Endothelial cell of umbilical vein (primary cell): Measurements from ENCODE around the gene KRTAP17-1. TPM values are rescaled to one million over a fixed set of nuclear protein-coding genes. Genes with fewer than 3 reads are reported as not detected.

Experiments
- BruUV-seq: library from RNA; stranded (reverse); fragments of 400-500 nt; replicated peaks from 2 replicates; lab custom pipeline; 2021; lab: Mats Ljungman, UMichigan
- CTCF ChIA-PET: fragments of 300-600, 350-600 bp; sonication (Branson Sonifier 250); formaldehyde crosslinking; loops from one replicate; lab custom pipeline; 2021; ENCODE audit warnings: antibody characterized with exemption, inconsistent platforms; lab: Charles Lee
- POLR2A ChIA-PET: fragments of 300-600, 350-600 bp; sonication (Branson Sonifier 250); formaldehyde crosslinking; loops from one replicate; lab custom pipeline; 2021; ENCODE audit warnings: antibody characterized with exemption, inconsistent platforms; lab: Charles Lee
- DNase-seq: peaks from one replicate; pipeline ENCODE4 v3.0.0-alpha.2; 2011; ENCODE audit warnings: low read depth, low spot score
- FAIRE-seq: peaks from 2 replicates; lab custom pipeline; 2011; peaks lifted over from hg19 to GRCh38; lab: Jason Lieb, UNC
- H2AFZ ChIP-seq: 2 replicates; pipeline ENCODE4 v1.6.0; 2012; ENCODE audit warnings: low read depth, low read length, control low read depth, inconsistent platforms
- H3K27ac ChIP-seq: 2 replicates; pipeline ENCODE4 v1.5.1; 2011; ENCODE audit warnings: low read depth, mild to moderate bottlenecking, control low read depth, low read length, moderate library complexity; ENCODE audit not compliant: insufficient read depth
- H3K27me3 ChIP-seq, 2 experiments: 2 replicates each; pipeline versions ENCODE4 v1.6.0 to v1.6.1; 2011; ENCODE audit warnings: low read length in 2 of 2, mixed read lengths in 1 of 2; ENCODE audit not compliant: control insufficient read depth in 2 of 2, insufficient read depth in 2 of 2
- H3K36me3 ChIP-seq, 2 experiments: 2 replicates in 1 of 2; 3 replicates in 1 of 2; pipeline ENCODE4 v1.5.1; 2011; ENCODE audit warnings: low read length in 2 of 2, mild to moderate bottlenecking in 1 of 2, moderate library complexity in 1 of 2; ENCODE audit not compliant: control insufficient read depth in 2 of 2, insufficient read depth in 2 of 2; ENCODE audit errors: extremely low read depth in 1 of 2
- H3K4me1 ChIP-seq: 3 replicates; pipeline ENCODE4 v1.5.1; 2011; ENCODE audit warnings: mild to moderate bottlenecking, low read length; ENCODE audit not compliant: control insufficient read depth, insufficient read depth; ENCODE audit errors: extremely low read depth
- H3K4me2 ChIP-seq: 2 replicates; pipeline ENCODE4 v1.6.1; 2011; ENCODE audit warnings: low read length, control low read depth, mixed read lengths; ENCODE audit not compliant: insufficient read depth
- H3K4me3 ChIP-seq, 3 experiments: fragments of 200-600 bp in 1 of 3; sonication (generic), shearing (Covaris generic) in 1 of 3; replicated peaks in 1 of 3; 2 replicates each; pipeline ENCODE4 v1.5.1; 2011 to 2016; ENCODE audit warnings: control low read depth in 3 of 3, low read length in 3 of 3, mild to moderate bottlenecking in 2 of 3, inconsistent platforms in 1 of 3, low read depth in 1 of 3, moderate library complexity in 1 of 3; ENCODE audit not compliant: insufficient read depth in 1 of 3
- H3K79me2 ChIP-seq: 2 replicates; pipeline ENCODE4 v1.6.0; 2012; ENCODE audit warnings: low read length, inconsistent platforms; ENCODE audit not compliant: control insufficient read depth, insufficient read depth
- H3K9ac ChIP-seq: replicated peaks from 2 replicates; pipeline ENCODE3; 2011; ENCODE audit warnings: low read length, control low read depth; ENCODE audit not compliant: insufficient read depth; ENCODE audit errors: extremely low read depth
- H3K9me1 ChIP-seq: replicated peaks from 3 replicates; pipeline ENCODE4 v1.6.0; 2011; ENCODE audit warnings: mild to moderate bottlenecking, low read length; ENCODE audit not compliant: control insufficient read depth, insufficient read depth; ENCODE audit errors: extremely low read depth
- H3K9me3 ChIP-seq: replicated peaks from 2 replicates; pipeline ENCODE4 v1.5.1; 2012; ENCODE audit warnings: low read length, inconsistent platforms; ENCODE audit not compliant: control insufficient read depth, insufficient read depth
- H4K20me1 ChIP-seq: replicated peaks from 2 replicates; pipeline ENCODE3; 2011; ENCODE audit warnings: mild to moderate bottlenecking, low read length; ENCODE audit not compliant: control insufficient read depth, insufficient read depth; ENCODE audit errors: extremely low read depth
- CTCF ChIP-seq, 2 donors: IDR thresholded peaks; 1 replicate in 1 of 2; 2 replicates in 1 of 2; pipeline ENCODE4 v1.5.1; 2011; ENCODE audit warnings: low read length in 2 of 2, mild to moderate bottlenecking in 2 of 2, moderate library complexity in 2 of 2, control low read depth in 1 of 2, inconsistent platforms in 1 of 2, low read depth in 1 of 2; ENCODE audit not compliant: insufficient read depth in 1 of 2; ENCODE audit errors: extremely low read depth in 1 of 2
- FOS ChIP-seq: IDR thresholded peaks from 2 replicates; pipeline ENCODE4 v1.6.1; 2011; ENCODE audit warnings: mild to moderate bottlenecking, low read length, moderate library complexity, borderline replicate concordance; ENCODE audit not compliant: insufficient read depth
- GATA2 ChIP-seq: IDR thresholded peaks from 2 replicates; pipeline ENCODE4 v1.7.0; 2011; ENCODE audit warnings: low read depth, mild to moderate bottlenecking, moderate library complexity, mixed read lengths, low read length; ENCODE audit not compliant: insufficient read length, insufficient read depth
- MAX ChIP-seq: IDR thresholded peaks from 2 replicates; pipeline ENCODE4 v1.6.1; 2011; ENCODE audit not compliant: insufficient read depth, insufficient read length
- MYC ChIP-seq: IDR thresholded peaks from one replicate; pipeline ENCODE4 v1.6.1; 2011; ENCODE audit warnings: mild to moderate bottlenecking, low read depth, low read length
- POLR2A ChIP-seq: IDR thresholded peaks from 2 replicates; pipeline ENCODE4 v1.6.1; 2012; ENCODE audit warnings: low read depth, mild to moderate bottlenecking, control low read depth, low read length
- dilution Hi-C: fragments of 300-500 bp; cut with MboI; formaldehyde crosslinking; loops from one replicate; pipeline ENCODE4 v1.15.0; 2019; ENCODE audit warnings: low sequenced_read_pairs; ENCODE audit not compliant: extremely low pct_ligation_motif_present
- intact Hi-C: fragments of 100-400 bp; cut with micrococcal nuclease; formaldehyde crosslinking; loops from one replicate; pipeline ENCODE4 v1.10.0; 2022
- polyA plus RNA-seq, 4 experiments: library from polyadenylated mRNA; depleted of rRNA in 3 of 4; stranded (reverse) in 3 of 4; unstranded in 1 of 4; fragments of >200 nt; gene quantifications; 2 replicates each; pipeline versions ENCODE4 v1.2.1 to v1.2.3, GENCODE V29; 2011 to 2012; ENCODE audit warnings: missing spikeins in 1 of 4
- total RNA-seq: library from RNA; stranded (reverse); gene quantifications from 2 replicates; pipeline ENCODE4 v1.2.3, GENCODE V29; 2021

The KRTAP17-1 gene
- total and polyA plus RNA-seq, 2 donors (not counting 3 experiments of a cell fraction or from before 2014, with no cell fraction given) = not detected

GRCh38 chr17:41340494-41340893 lies 25.0 kb upstream of the KRTAP17-1 start:
- dilution Hi-C loops (no loop called here), intact Hi-C loops (no loop called here)
- Histone ChIP-seq H2AFZ (no peak overlapping the region), H3K4me3 (no peak overlapping the region), H3K79me2 (no peaks in the 10 kb centered on the region), H3K27me3 (no peaks in the 10 kb centered on the region), H4K20me1 (no peaks in the 10 kb centered on the region), H3K9ac (no peak overlapping the region), H3K4me1 (no peaks in the 10 kb centered on the region), H3K27ac (no peak overlapping the region), H3K36me3 (no peaks in the 10 kb centered on the region), H3K9me1 (no peaks in the 10 kb centered on the region), H3K4me2 (no peak overlapping the region), H3K9me3 (no peaks in the 10 kb centered on the region)
- DNase-seq (no peak), FAIRE-seq (no peak)
- BruUV-seq = no TSS peak
- ChIA-PET POLR2A (no interaction called here), CTCF (interaction anchor here (0.8 to 1.5 kb wide), 2 partner anchors 9 to 11 kb away, joined by 3 to 4 read pairs; no protein-coding TSS in a partner anchor)
- TF ChIP-seq POLR2A (no peak), MYC (no peak), FOS (no peak), MAX (no peak), CTCF (IDR thresholded peaks at IDR 0.05; ENCODE audit: extremely low read depth in 1 of 2, insufficient read depth in 1 of 2, low read depth in 1 of 2, low read length in 2 of 2) (no peak), GATA2 (no peak)
